Trophoblast cell (in vitro differentiated cells and primary cell): ENCODE data around the gene GEMIN5.
A peak's percentile ranks its signal among the peaks of the same experiment; 100 is the strongest.

Experiments used
- DNase-seq, 2 donors: peaks; one replicate each; pipeline ENCODE4 v3.0.0-alpha.2; 2016
- H2AFZ ChIP-seq: 2 replicates; pipeline ENCODE4 v1.6.1; 2013; ENCODE audit warnings: low read length, moderate library complexity, mild to moderate bottlenecking; ENCODE audit not compliant: insufficient read depth, poor library complexity
- H2AK5ac ChIP-seq: 2 replicates; pipeline ENCODE4 v1.6.1; 2013; ENCODE audit warnings: mild to moderate bottlenecking, low read length
- H2BK120ac ChIP-seq: 2 replicates; pipeline ENCODE4 v1.6.1; 2013; ENCODE audit warnings: low read length, mild to moderate bottlenecking, moderate library complexity; ENCODE audit not compliant: insufficient read depth, poor library complexity
- H2BK12ac ChIP-seq: 2 replicates; pipeline ENCODE4 v1.6.1; 2013; ENCODE audit warnings: mild to moderate bottlenecking, low read length, moderate library complexity
- H2BK5ac ChIP-seq: 2 replicates; pipeline ENCODE4 v1.6.1; 2013; ENCODE audit warnings: low read length, low read depth, moderate library complexity, mild to moderate bottlenecking; ENCODE audit not compliant: poor library complexity
- H3K14ac ChIP-seq: 2 replicates; pipeline ENCODE4 v1.6.1; 2013; ENCODE audit warnings: mild to moderate bottlenecking, low read length
- H3K18ac ChIP-seq: 2 replicates; pipeline ENCODE4 v1.6.1; 2013; ENCODE audit warnings: mild to moderate bottlenecking, low read length
- H3K23ac ChIP-seq: 2 replicates; pipeline ENCODE4 v1.6.1; 2013; ENCODE audit warnings: low read length
- H3K27ac ChIP-seq: 2 replicates; pipeline ENCODE4 v1.5.1; 2013; ENCODE audit warnings: low read depth, mild to moderate bottlenecking, inconsistent platforms, low read length, moderate library complexity
- H3K27me3 ChIP-seq: 2 replicates; pipeline ENCODE4 v1.6.1; 2013; ENCODE audit warnings: inconsistent platforms, mild to moderate bottlenecking, low read length, moderate library complexity; ENCODE audit not compliant: insufficient read depth
- H3K36me3 ChIP-seq, 2 experiments: 1 replicate in 1 of 2; 2 replicates in 1 of 2; pipeline ENCODE4 v1.6.1; 2013; ENCODE audit warnings: low read length in 2 of 2, mild to moderate bottlenecking in 2 of 2, moderate library complexity in 1 of 2; ENCODE audit not compliant: insufficient read depth in 2 of 2, control insufficient read depth in 1 of 2
- H3K4ac ChIP-seq: 2 replicates; pipeline ENCODE4 v1.6.1; 2013; ENCODE audit warnings: low read depth, mild to moderate bottlenecking, low read length, moderate library complexity
- H3K4me1 ChIP-seq, 2 experiments: 1 replicate in 1 of 2; 2 replicates in 1 of 2; pipeline ENCODE4 v1.6.1; 2013; ENCODE audit warnings: low read length in 2 of 2, mild to moderate bottlenecking in 2 of 2, moderate library complexity in 1 of 2; ENCODE audit not compliant: insufficient read depth in 2 of 2, control insufficient read depth in 1 of 2
- H3K4me2 ChIP-seq: 2 replicates; pipeline ENCODE4 v1.6.1; 2013; ENCODE audit warnings: inconsistent platforms, mild to moderate bottlenecking, low read length, moderate library complexity
- H3K4me3 ChIP-seq: 2 replicates; pipeline ENCODE4 v1.5.1; 2013; ENCODE audit warnings: mild to moderate bottlenecking, low read depth, low read length, inconsistent platforms
- H3K79me1 ChIP-seq: one replicate; pipeline ENCODE4 v1.6.1; 2013; ENCODE audit warnings: low read length
- H3K79me2 ChIP-seq: 2 replicates; pipeline ENCODE4 v1.6.1; 2013; ENCODE audit warnings: low read length, mild to moderate bottlenecking; ENCODE audit not compliant: control insufficient read depth, insufficient read depth, poor library complexity
- H3K9ac ChIP-seq: 2 replicates; pipeline ENCODE4 v1.6.1; 2013; ENCODE audit warnings: mild to moderate bottlenecking, low read length
- H3K9me3 ChIP-seq: 2 replicates; pipeline ENCODE4 v1.6.1; 2013; ENCODE audit warnings: low read depth, mild to moderate bottlenecking, control low read depth, inconsistent platforms, low read length; ENCODE audit not compliant: insufficient read depth
- H4K12ac ChIP-seq: 2 replicates; pipeline ENCODE4 v1.6.1; 2013; ENCODE audit warnings: low read depth, mild to moderate bottlenecking, low read length, moderate library complexity
- H4K8ac ChIP-seq: 2 replicates; pipeline ENCODE4 v1.6.1; 2013; ENCODE audit warnings: low read depth, mild to moderate bottlenecking, low read length, moderate library complexity
- H4K91ac ChIP-seq: one replicate; pipeline ENCODE4 v1.6.1; 2013; ENCODE audit warnings: low read depth, mild to moderate bottlenecking, low read length, moderate library complexity
- WGBS: extraction: QIAGEN DNeasy Blood & Tissue Kit; methylation state at CpG from one replicate; pipeline ENCODE4 v1.1.7; 2013; ENCODE audit warnings: missing lambda C conversion rate; ENCODE audit not compliant: insufficient read length, insufficient coverage; ENCODE audit errors: extremely low coverage; 5-methylcytosine and 5-hydroxymethylcytosine counted together

Gene GEMIN5

DNA sequence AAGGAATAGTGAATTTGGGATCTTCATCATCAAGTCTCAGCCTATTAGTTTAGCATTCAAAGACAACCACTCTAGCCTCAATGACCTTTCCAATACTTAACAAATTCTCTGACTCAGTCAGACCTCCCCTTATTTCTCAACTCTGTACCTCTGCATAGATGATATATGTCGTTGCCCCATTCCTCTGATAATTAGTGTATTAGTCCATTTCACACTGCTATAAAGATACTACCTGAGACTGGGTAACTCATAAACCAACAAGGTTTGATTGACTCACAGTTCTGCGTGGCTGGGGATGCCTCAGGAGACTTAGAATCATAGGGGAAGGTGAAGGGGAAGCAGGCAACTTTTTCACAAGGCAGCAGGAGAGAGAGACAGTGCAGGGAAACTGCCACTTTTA, 11.8 kb upstream of the GEMIN5 start:
- no peak overlapping the region for H3K18ac ChIP-seq
- H3K9me3 ChIP-seq = no peaks in the 10 kb centered on the region
- H3K14ac ChIP-seq = no peak overlapping the region
- H3K27ac ChIP-seq = no peak overlapping the region
- no peak overlapping the region for H4K12ac ChIP-seq
- H3K4me3 ChIP-seq = no peak overlapping the region
- no peak overlapping the region for H2BK5ac ChIP-seq
- no peaks in the 10 kb centered on the region for H3K27me3 ChIP-seq
- DNase-seq = no peak
- no peak overlapping the region for H4K8ac ChIP-seq
- H3K79me1 ChIP-seq = no peaks in the 10 kb centered on the region
- no peak overlapping the region for H3K4me2 ChIP-seq
- H3K23ac ChIP-seq = no peak overlapping the region
- peaks cover 2% of the 10 kb centered on the region in 2 experiments for H3K36me3 ChIP-seq
- no CpG with 5 or more reads among the region's 2 CpGs for WGBS
- no peak overlapping the region for H2AK5ac ChIP-seq
- no peaks in the 10 kb centered on the region for H3K79me2 ChIP-seq
- H2AFZ ChIP-seq = no peak overlapping the region
- no peak overlapping the region for H2BK12ac ChIP-seq
- no peaks in the 10 kb centered on the region for H3K4me1 ChIP-seq
- H2BK120ac ChIP-seq = no peak overlapping the region
- no peak overlapping the region for H3K4ac ChIP-seq
- H3K9ac ChIP-seq = no peak overlapping the region
- no peak overlapping the region for H4K91ac ChIP-seq

DNA sequence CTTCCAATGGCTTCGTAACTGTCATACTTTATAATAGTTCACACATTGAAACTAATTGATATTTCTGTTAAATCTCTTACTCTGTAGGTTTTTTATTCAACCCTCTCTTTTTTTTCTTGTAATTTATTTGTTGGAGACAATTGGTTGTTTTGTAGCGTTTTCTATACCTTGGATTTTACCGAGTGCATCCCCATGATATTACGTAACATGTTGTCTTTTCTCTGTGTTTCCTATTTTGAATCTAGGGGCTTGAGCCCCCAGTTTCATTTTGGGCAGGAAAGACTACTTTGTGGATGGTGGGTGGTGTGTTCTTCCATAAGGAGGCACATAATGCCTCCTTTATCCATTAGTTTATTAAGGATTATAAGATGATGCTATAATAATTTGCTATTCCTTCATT, 10.3 kb upstream of the GEMIN5 start:
- H4K12ac ChIP-seq = no peak overlapping the region
- H3K14ac ChIP-seq = no peak overlapping the region
- no peak overlapping the region for H2BK5ac ChIP-seq
- H2AK5ac ChIP-seq = no peak overlapping the region
- peaks cover 2% of the 10 kb centered on the region in 2 experiments for H3K36me3 ChIP-seq
- no peak overlapping the region for H3K9ac ChIP-seq
- no peak overlapping the region for H3K4me2 ChIP-seq
- no peak overlapping the region for H3K27ac ChIP-seq
- no CpG with 5 or more reads among the region's 4 CpGs for WGBS
- no peaks in the 10 kb centered on the region for H3K79me2 ChIP-seq
- no peak overlapping the region for H3K4me3 ChIP-seq
- no peak for DNase-seq
- H2BK120ac ChIP-seq = no peak overlapping the region
- no peak overlapping the region for H2BK12ac ChIP-seq
- H3K4me1 ChIP-seq = no peaks in the 10 kb centered on the region
- no peak overlapping the region for H4K91ac ChIP-seq
- H3K27me3 ChIP-seq = no peaks in the 10 kb centered on the region
- H3K79me1 ChIP-seq = no peaks in the 10 kb centered on the region
- no peak overlapping the region for H3K18ac ChIP-seq
- no peak overlapping the region for H4K8ac ChIP-seq
- no peak overlapping the region for H3K23ac ChIP-seq
- no peak overlapping the region for H3K4ac ChIP-seq
- H3K9me3 ChIP-seq = no peaks in the 10 kb centered on the region
- no peak overlapping the region for H2AFZ ChIP-seq

- Histone ChIP-seq H3K79me2 (peaks cover 2% of the 10 kb centered on the region), H3K9ac (no peak overlapping the region), H2AK5ac (no peak overlapping the region), H3K4me2 (no peak overlapping the region), H3K14ac (no peak overlapping the region), H3K23ac (no peak overlapping the region), H4K91ac (no peak overlapping the region), H3K36me3 (peaks cover 2 to 4% of the 10 kb centered on the region in 2 experiments), H3K27ac (no peak overlapping the region), H3K4ac (no peak overlapping the region), H3K4me1 (no peaks in the 10 kb centered on the region), H2BK12ac (no peak overlapping the region), H3K27me3 (no peaks in the 10 kb centered on the region), H3K4me3 (no peak overlapping the region), H4K12ac (no peak overlapping the region), H3K18ac (no peak overlapping the region), H3K9me3 (no peaks in the 10 kb centered on the region), H4K8ac (no peak overlapping the region), H2AFZ (no peak overlapping the region), H2BK5ac (no peak overlapping the region), H2BK120ac (no peak overlapping the region), H3K79me1 (no peaks in the 10 kb centered on the region)
- WGBS = no CpG with 5 or more reads among the region's 6 CpGs
- DNase-seq = no peak
Observed at GRCh38 chr5:154947778-154948177, 9.8 kb upstream of the GEMIN5 start.

- Histone ChIP-seq H2BK120ac (no peak overlapping the region), H3K23ac (no peak overlapping the region), H3K9ac (no peak overlapping the region), H3K79me1 (no peaks in the 10 kb centered on the region), H3K27ac (no peak overlapping the region), H3K4me1 (no peaks in the 10 kb centered on the region), H3K14ac (no peak overlapping the region), H4K91ac (no peak overlapping the region), H3K27me3 (no peaks in the 10 kb centered on the region), H2AK5ac (no peak overlapping the region), H3K79me2 (peaks cover 2% of the 10 kb centered on the region), H3K4me2 (no peak overlapping the region), H3K4ac (no peak overlapping the region), H3K36me3 (peaks cover 2 to 4% of the 10 kb centered on the region in 2 experiments), H3K9me3 (no peaks in the 10 kb centered on the region), H4K8ac (no peak overlapping the region), H2BK5ac (no peak overlapping the region), H3K18ac (no peak overlapping the region), H4K12ac (no peak overlapping the region), H2AFZ (no peak overlapping the region), H2BK12ac (no peak overlapping the region), H3K4me3 (no peak overlapping the region)
- peak in 1 of 2 donors; percentile 45 for DNase-seq
- no CpG with 5 or more reads among the region's 2 CpGs for WGBS
Observed at GRCh38 chr5:154945695-154946301, 7.8 kb upstream of the GEMIN5 start.
